Stimulated activated CD8-positive, alpha-beta memory T cell treated with anti-CD3 and anti-CD28 coated beads, Interleukin-4, amount 100 ng/mL, for 24 hours (primary cell): Measurements from ENCODE around the gene ABAT.
A peak's percentile ranks its signal among the peaks of the same experiment; 100 is the strongest.

Experiments used
- DNase-seq: peaks from one replicate; pipeline ENCODE4 v3.0.0-alpha.2; 2020; ENCODE audit warnings: low read depth

Gene ABAT

DNA sequence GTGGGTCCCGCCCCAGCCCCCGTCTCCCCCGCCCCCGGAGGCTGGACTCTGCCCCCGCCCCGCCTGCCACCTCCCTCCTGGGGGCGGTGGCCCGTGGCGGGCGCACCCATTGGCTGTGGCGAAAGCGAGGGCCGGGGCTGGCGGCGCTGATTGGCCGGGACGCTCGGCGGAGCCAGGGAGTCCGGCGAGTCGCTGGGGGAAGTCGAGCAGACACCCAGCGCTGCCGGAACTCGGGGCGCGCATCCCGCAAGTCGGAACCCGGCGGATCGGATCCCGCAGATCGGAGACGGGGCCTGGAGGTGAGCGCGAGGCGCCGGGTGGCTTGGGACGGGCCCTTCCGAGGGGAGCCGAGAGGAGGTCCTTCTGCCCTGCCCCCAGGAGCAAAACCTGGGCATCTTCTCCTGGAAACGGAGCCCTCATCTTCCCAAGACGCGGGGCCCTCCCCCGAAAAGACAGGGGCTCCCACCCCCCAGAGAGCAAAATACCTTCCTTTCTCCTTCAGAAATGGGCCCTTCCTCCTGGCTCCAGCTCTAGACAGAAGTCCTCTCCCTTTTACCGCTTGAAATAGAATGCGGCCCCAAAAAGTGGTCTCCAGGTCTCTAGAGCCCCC, at the start of gene ABAT:
Gene ABAT, plus strand, starts transcription at position 205 of the 610 bp plus-strand sequence. CDS start 61,123 bp downstream, outside the sequence.
- peak; percentile 80 for DNase-seq

DNA sequence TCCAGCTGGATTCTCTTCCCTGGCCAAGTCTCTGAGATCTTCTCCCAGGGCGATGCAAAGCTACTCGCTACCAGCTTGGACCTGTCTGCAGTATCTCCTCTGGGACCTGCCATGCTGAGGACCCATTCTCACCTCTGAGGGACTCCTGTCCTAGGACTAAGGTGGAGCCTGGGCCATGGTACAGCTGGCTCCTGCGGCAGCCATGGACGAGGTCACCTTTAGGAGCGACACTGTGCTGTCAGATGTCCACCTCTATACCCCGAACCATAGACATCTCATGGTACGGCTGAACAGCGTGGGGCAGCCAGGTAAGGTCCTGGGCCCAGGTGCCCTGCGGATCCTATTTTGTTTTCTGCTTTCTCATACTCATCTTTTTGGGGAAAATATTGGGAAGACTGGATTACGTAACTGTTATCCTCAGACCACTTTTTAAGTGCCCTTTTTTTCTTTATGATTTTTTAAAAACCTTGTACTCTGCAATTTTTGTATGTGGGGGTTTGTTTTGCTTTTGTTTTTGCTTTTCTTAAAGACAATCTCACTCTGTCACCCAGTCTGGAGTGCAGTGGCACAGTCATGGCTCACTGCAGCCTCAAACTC, 48.8 kb upstream of the ABAT start:
- DNase-seq = no peak

- no peak for DNase-seq
Measured at GRCh38 chr16:8626946-8627345, 47.5 kb upstream of the ABAT start.

- DNase-seq = no peak
Measured at GRCh38 chr16:8627456-8627855, 47.0 kb upstream of the ABAT start.

- no peak for DNase-seq
Measured at GRCh38 chr16:8628981-8629725, 45.3 kb upstream of the ABAT start.

DNA sequence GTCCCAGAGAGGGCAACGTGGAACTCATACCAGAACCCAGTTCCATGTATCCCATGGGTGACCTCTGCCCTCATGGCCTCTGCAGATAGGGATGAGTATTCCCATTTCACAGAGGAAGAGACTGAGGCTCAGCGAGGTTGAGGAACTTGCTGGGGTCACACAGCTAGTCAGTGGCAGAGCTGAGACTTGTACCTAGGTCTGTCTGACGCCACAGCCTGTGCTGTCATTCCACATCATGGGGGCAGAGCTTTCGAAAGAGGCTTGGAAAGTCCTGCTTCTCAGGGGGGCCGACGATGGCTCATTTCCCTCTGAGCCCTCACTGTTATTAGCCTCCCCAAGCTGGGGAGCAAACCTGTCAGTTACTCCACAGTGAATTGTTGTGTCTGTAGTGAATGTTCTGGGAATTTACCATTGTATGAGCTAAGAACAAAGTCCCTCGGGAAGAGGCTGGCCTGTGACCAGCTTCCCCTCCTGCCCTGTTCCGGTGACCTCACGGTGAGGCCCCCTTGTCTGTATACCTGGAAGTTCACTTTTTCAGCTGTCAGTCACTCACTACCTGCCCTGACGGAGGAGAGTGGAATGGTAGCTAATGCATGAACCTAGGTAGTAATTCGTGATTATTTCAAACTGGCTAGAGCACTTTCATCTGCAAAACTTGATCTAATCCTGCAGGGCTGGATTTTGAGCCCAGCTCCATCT, 44.0 kb upstream of the ABAT start:
- DNase-seq = no peak

GRCh38 chr16:8631373-8631772, 43.0 kb upstream of the ABAT start:
- no peak for DNase-seq

- DNase-seq = no peak
Measured at GRCh38 chr16:8631818-8632465, 42.5 kb upstream of the ABAT start.

- no peak for DNase-seq
Measured at GRCh38 chr16:8632675-8633182, 41.7 kb upstream of the ABAT start.

- no peak for DNase-seq
Measured at GRCh38 chr16:8634991-8635736, 39.3 kb upstream of the ABAT start.

GRCh38 chr16:8639694-8640093, 34.7 kb upstream of the ABAT start:
- no peak for DNase-seq

DNA sequence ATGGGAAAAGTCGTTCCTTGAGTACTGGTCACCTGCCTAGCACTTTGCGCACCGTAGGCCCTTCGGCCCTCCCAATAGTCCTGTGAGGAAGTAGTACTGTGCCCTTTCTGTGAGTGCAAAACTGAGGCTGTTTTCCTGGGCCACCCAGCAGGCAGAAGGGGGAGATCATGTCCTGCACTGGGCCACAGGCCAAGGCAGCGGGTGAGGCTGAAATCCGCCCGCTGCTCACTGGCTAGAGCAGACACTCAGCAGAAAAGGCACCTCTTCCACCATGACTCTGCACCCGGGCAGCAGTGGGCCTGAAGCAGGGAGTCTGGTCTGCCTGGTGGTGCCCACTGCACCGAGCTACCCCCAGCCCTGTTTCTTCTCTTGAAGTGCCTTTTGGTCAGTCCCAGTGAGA, 32.7 kb upstream of the ABAT start:
- no peak for DNase-seq

DNA sequence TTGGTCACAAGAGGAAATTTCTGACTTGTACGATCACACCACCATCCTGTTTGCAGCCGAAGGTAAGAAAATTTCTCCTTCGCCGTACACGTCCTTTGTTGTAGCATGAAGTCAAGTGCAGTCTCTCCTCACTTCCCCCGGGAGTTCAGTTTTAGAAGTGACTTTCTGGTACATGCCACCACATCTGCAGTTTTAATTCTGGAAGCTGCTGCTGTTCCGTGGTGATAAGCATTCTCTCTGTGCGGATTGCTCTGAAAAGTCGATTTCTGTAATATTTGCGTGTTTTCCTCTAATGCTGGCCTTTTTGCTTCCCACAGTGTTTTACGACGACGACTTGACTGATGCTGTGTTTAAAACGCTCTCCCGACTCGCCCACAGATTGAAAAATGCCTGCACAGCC, 32.3 kb upstream of the ABAT start:
- DNase-seq = no peak

DNA sequence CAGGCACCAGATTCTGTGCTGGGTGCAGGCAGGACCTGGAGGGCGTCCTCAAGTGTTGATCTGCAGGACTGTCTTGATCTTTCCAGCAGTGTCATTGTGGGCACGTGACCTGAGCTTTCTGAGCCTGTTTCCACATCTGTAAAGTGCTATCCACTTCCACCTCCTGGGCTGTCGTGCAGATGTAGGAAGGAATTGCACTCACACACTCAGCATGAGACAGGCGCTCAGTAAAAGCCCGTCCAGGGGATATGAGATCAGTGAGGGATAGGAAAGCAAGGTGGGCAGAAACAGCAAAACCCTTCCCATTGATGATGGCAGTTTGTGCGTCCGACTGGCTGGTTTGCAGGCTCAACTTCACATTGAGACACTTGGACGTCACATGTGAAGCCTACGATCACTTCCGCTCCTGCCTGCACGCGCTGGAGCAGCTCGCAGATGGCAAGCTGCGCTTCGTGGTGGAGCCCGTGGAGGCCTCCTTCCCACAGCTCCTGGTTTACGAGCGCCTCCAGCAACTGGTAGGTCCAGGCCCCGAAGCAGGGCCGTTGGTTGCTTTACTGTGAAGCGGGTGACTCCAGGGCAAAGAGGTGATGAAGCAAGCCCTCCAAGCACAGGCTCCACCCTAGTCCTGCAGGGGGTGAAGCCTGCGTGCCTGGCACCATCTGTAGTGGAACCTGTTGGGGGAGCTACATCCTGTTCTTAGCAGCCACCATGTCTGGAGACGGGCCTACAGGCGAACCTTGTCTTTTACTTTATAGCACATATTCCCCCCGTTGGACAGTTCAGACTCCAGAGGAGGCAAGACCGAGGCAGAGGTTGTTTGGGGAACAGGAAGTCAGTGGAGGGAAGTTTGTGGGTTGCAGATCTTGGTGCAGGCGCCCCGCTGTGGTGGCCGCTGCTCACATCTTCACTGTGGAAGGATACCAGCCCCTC, 29.9 kb upstream of the ABAT start:
- DNase-seq = no peak

- no peak for DNase-seq
Measured at GRCh38 chr16:8645141-8645521, 29.3 kb upstream of the ABAT start.

DNA sequence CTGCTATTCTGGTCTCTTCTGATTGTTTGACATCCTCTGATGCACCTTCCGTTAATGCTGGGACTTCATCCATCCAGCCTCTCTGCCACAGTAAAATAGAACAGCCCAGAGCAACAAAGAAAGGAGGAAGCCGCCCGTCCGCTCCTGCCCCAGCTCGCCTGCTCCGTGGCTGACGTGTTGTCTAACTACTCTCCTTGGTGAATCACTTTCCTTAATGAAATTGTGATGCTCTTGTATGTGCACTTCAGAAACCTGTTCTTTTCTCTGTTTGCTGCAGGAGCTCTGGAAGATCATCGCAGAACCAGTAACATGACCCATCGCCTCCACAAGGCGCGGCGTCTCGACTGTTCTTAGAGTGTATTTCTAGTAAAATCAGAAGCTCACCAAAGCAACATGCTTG, 28.6 kb upstream of the ABAT start:
- no peak for DNase-seq

GRCh38 chr16:8646326-8647053, 27.9 kb upstream of the ABAT start:
- no peak for DNase-seq

- DNase-seq = no peak
Measured at GRCh38 chr16:8647721-8648318, 26.6 kb upstream of the ABAT start.

GRCh38 chr16:8648877-8649276, 25.5 kb upstream of the ABAT start:
- DNase-seq = no peak
